ENCODE data around the gene KIRREL2.

DNA sequence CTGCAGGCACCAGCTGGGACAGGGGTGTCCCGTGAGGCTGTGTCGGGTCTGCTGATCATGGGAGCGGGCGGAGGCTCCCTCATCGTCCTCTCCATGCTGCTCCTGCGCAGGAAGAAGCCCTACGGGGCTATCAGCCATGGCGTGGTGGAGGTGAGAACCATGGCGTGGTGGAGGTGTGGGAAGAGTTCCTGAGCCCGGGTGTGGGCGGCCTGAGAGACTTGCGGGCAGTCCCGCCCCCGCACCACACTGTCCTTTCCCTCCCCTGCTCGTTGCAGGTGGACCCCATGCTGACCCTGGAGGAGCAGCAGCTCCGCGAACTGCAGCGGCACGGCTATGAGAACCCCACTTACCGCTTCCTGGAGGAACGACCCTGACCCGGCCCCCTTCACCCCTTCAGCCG lies 22.4 kb downstream of the KIRREL2 start:
- TF ChIP-seq, protein P1, sequence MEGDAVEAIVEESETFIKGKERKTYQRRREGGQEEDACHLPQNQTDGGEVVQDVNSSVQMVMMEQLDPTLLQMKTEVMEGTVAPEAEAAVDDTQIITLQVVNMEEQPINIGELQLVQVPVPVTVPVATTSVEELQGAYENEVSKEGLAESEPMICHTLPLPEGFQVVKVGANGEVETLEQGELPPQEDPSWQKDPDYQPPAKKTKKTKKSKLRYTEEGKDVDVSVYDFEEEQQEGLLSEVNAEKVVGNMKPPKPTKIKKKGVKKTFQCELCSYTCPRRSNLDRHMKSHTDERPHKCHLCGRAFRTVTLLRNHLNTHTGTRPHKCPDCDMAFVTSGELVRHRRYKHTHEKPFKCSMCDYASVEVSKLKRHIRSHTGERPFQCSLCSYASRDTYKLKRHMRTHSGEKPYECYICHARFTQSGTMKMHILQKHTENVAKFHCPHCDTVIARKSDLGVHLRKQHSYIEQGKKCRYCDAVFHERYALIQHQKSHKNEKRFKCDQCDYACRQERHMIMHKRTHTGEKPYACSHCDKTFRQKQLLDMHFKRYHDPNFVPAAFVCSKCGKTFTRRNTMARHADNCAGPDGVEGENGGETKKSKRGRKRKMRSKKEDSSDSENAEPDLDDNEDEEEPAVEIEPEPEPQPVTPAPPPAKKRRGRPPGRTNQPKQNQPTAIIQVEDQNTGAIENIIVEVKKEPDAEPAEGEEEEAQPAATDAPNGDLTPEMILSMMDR (IDR thresholded peaks at IDR 0.05): no peak
- no peak for TF ChIP-seq POLR2A (IDR thresholded peaks at IDR 0.05)

Data from vagina (tissue), 2 donors.